CD4-positive, alpha-beta T cell (primary cell): ENCODE data around the gene IGFLR1. TPM values are rescaled to one million over a fixed set of nuclear protein-coding genes. Genes with fewer than 3 reads are reported as not detected.

Experiments
- ATAC-seq: fragments of 200-7000 bp; cut with Tn5 transposase; one replicate; pipeline ENCODE4 v1.10.0; 2022; ENCODE audit warnings: mild to moderate bottlenecking; ENCODE audit not compliant: poor library complexity
- CTCF ChIA-PET: fragments of 350-600 bp; sonication (Branson Sonifier 250); formaldehyde crosslinking; loops from one replicate; lab custom pipeline; 2021; ENCODE audit warnings: antibody characterized with exemption, inconsistent platforms; lab: Charles Lee
- POLR2A ChIA-PET: fragments of 350-600 bp; sonication (Branson Sonifier 250); formaldehyde crosslinking; loops from one replicate; lab custom pipeline; 2021; ENCODE audit warnings: antibody characterized with exemption, inconsistent platforms; lab: Charles Lee
- DNase-seq, 14 experiments: peaks; one replicate each; pipeline ENCODE4 v3.0.0-alpha.2; 2013 to 2020; ENCODE audit warnings: mixed read lengths in 2 of 14
- H3K27ac ChIP-seq, 2 donors: one replicate each; pipeline versions ENCODE4 v1.5.1 to v1.7.0; 2013; ENCODE audit warnings: low read length in 2 of 2, low read depth in 1 of 2, mild to moderate bottlenecking in 1 of 2
- H3K27me3 ChIP-seq, 2 experiments: 1 replicate in 1 of 2; 2 replicates in 1 of 2; pipeline versions ENCODE4 v1.6.1 to v1.7.0; 2013; ENCODE audit warnings: low read length in 2 of 2, control low read depth in 1 of 2, mild to moderate bottlenecking in 1 of 2, moderate library complexity in 1 of 2; ENCODE audit not compliant: insufficient read depth in 2 of 2, control insufficient read depth in 1 of 2
- H3K36me3 ChIP-seq: one replicate; pipeline ENCODE4 v1.6.1; 2013; ENCODE audit warnings: low read length, control low read depth; ENCODE audit not compliant: insufficient read depth
- H3K4me1 ChIP-seq: one replicate; pipeline ENCODE4 v1.6.1; 2013; ENCODE audit warnings: low read length, control low read depth; ENCODE audit not compliant: insufficient read depth
- H3K4me3 ChIP-seq: one replicate; pipeline ENCODE4 v1.5.1; 2013; ENCODE audit warnings: mild to moderate bottlenecking, low read length, moderate library complexity
- H3K9me3 ChIP-seq, 2 experiments: 1 replicate in 1 of 2; 2 replicates in 1 of 2; pipeline versions ENCODE4 v1.6.1 to v1.7.0; 2013; ENCODE audit warnings: low read length in 2 of 2, mild to moderate bottlenecking in 2 of 2, control low read depth in 1 of 2, moderate library complexity in 1 of 2; ENCODE audit not compliant: control insufficient read depth in 1 of 2, insufficient read depth in 1 of 2
- H3K27ac Mint-ChIP-seq: one replicate; pipeline ENCODE4 v1.8.0; 2020; ENCODE audit warnings: mixed read lengths
- H3K27me3 Mint-ChIP-seq: one replicate; pipeline ENCODE4 v1.8.0; 2021; ENCODE audit warnings: mixed read lengths
- H3K36me3 Mint-ChIP-seq: one replicate; pipeline ENCODE4 v1.8.0; 2021; ENCODE audit warnings: low read depth, mixed read lengths
- H3K4me1 Mint-ChIP-seq: one replicate; pipeline ENCODE4 v1.8.0; 2021; ENCODE audit warnings: low read depth, mixed read lengths
- H3K4me3 Mint-ChIP-seq: one replicate; pipeline ENCODE4 v1.8.0; 2020; ENCODE audit warnings: mild to moderate bottlenecking, mixed read lengths
- H3K9me3 Mint-ChIP-seq: one replicate; pipeline ENCODE4 v1.8.0; 2020; ENCODE audit warnings: mixed read lengths
- intact Hi-C, 2 experiments: fragments of 100-400 bp; cut with DNase I in 1 of 2; cut with micrococcal nuclease in 1 of 2; formaldehyde crosslinking; loops; one replicate each; pipeline versions ENCODE4 v1.15.1 to v1.9.0; 2023 to 2025; cut with DNase I, micrococcal nuclease
- total RNA-seq, 174 experiments: library from RNA in 2 of 174; stranded (reverse) in 2 of 174; gene quantifications; one replicate each; pipeline ENCODE4 v1.2.3 and lab custom pipeline; 2021 to 2026
- TF ChIP-seq, protein P1 (sequence below): fragments of 200-600 bp; IDR thresholded peaks from one replicate; pipeline ENCODE4 v1.8.0; 2022; ENCODE audit warnings: antibody characterized with exemption, mild to moderate bottlenecking

IGFLR1 gene
- total RNA-seq, 2 experiments from 2014 or later = 40.3 to 43.1 TPM

DNA sequence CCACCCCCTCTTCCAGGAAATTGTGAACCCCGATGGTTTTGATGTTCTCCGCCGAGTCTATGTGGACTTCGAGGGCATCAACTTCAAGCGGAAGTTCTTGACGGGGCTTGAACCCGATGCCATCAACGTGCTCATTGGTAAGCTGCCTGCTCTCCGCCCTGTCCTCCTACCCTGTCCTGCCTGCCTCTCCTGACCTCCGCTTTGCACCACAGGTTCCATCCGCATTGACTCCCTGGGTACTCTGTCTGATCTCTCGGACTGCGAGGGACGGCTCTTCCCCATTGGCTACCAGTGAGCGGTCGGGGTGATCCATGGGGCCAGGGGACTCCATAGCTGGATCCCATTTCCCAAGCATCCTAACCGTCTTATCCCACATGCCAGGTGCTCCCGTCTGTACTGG lies 11.9 kb downstream of the IGFLR1 start:
- no peak overlapping the region for H3K4me3 Mint-ChIP-seq
- Histone ChIP-seq H3K27ac (no peak overlapping the region), H3K9me3 (no peaks in the 10 kb centered on the region), H3K4me3 (no peak overlapping the region), H3K36me3 (peaks cover 94% of the 10 kb centered on the region), H3K4me1 (no peaks in the 10 kb centered on the region), H3K27me3 (no peaks in the 10 kb centered on the region)
- ChIA-PET CTCF (no interaction called here), POLR2A (interaction anchor here (1.8 kb wide), 1 partner anchor 10 kb away, joined by 5 read pairs; no protein-coding TSS in a partner anchor)
- H3K36me3 Mint-ChIP-seq = peaks cover 82% of the 10 kb centered on the region
- no peak for DNase-seq
- intact Hi-C loops = no loop called here
- H3K27ac Mint-ChIP-seq = no peak overlapping the region
- no peak for ATAC-seq
- H3K4me1 Mint-ChIP-seq = peaks cover 12% of the 10 kb centered on the region
- H3K9me3 Mint-ChIP-seq = no peaks in the 10 kb centered on the region
- no peaks in the 10 kb centered on the region for H3K27me3 Mint-ChIP-seq
- TF ChIP-seq, protein P1, sequence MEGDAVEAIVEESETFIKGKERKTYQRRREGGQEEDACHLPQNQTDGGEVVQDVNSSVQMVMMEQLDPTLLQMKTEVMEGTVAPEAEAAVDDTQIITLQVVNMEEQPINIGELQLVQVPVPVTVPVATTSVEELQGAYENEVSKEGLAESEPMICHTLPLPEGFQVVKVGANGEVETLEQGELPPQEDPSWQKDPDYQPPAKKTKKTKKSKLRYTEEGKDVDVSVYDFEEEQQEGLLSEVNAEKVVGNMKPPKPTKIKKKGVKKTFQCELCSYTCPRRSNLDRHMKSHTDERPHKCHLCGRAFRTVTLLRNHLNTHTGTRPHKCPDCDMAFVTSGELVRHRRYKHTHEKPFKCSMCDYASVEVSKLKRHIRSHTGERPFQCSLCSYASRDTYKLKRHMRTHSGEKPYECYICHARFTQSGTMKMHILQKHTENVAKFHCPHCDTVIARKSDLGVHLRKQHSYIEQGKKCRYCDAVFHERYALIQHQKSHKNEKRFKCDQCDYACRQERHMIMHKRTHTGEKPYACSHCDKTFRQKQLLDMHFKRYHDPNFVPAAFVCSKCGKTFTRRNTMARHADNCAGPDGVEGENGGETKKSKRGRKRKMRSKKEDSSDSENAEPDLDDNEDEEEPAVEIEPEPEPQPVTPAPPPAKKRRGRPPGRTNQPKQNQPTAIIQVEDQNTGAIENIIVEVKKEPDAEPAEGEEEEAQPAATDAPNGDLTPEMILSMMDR = no peak

DNA sequence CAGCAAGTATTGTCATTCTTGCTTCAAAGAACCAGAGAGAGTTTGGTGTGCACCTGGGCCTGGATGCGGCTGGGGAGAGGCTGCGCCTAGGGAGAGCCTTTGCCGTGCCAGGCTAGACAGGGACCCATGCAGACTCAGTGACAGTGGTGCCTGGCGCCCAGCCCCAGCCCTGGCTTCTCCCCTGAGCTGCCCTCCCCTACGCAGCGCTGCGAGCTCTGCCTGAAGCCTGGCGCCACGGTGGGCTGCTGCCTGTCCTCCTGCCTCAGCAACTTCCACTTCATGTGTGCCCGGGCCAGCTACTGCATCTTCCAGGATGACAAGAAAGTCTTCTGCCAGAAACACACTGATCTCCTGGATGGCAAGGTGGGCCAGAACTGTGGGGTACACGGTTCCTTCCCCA lies 12.5 kb downstream of the IGFLR1 start:
- Histone ChIP-seq H3K27me3 (no peaks in the 10 kb centered on the region), H3K4me1 (no peaks in the 10 kb centered on the region), H3K4me3 (no peak overlapping the region), H3K9me3 (no peaks in the 10 kb centered on the region), H3K27ac (no peak overlapping the region), H3K36me3 (peaks cover 94% of the 10 kb centered on the region)
- peaks cover 82% of the 10 kb centered on the region for H3K36me3 Mint-ChIP-seq
- ATAC-seq (no peak), DNase-seq (no peak)
- peaks cover 10% of the 10 kb centered on the region for H3K4me1 Mint-ChIP-seq
- H3K27ac Mint-ChIP-seq = no peak overlapping the region
- TF ChIP-seq, protein P1 = no peak
- no peak overlapping the region for H3K4me3 Mint-ChIP-seq
- CTCF ChIA-PET = no interaction called here
- no peaks in the 10 kb centered on the region for H3K9me3 Mint-ChIP-seq
- H3K27me3 Mint-ChIP-seq = no peaks in the 10 kb centered on the region
- POLR2A ChIA-PET = interaction anchor here (1.3 to 1.8 kb wide), 2 partner anchors 11 kb away, joined by 4 to 5 read pairs; no protein-coding TSS in a partner anchor
- intact Hi-C loops = no loop called here

DNA sequence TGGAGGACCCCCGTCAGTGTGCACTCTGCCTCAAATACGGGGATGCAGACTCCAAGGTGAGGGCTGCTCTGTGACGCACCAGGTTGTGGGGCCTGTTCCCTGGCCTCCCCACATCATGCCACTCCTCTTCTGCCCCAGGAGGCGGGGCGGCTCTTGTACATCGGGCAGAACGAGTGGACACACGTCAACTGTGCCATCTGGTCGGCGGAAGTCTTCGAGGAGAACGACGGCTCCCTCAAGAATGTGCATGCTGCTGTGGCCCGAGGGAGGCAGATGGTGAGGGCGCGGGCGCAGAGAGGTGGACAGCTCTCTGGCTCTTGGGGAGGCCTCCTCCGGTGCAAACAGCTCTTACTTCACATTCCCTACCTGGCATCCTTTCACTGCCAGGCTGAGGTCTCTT lies 13.2 kb downstream of the IGFLR1 start:
- Mint-ChIP-seq H3K27ac (no peak overlapping the region), H3K4me3 (no peak overlapping the region), H3K27me3 (no peaks in the 10 kb centered on the region), H3K4me1 (peaks cover 2% of the 10 kb centered on the region), H3K9me3 (no peaks in the 10 kb centered on the region), H3K36me3 (peaks cover 82% of the 10 kb centered on the region)
- intact Hi-C loops = no loop called here
- H3K9me3 ChIP-seq = no peaks in the 10 kb centered on the region
- no peaks in the 10 kb centered on the region for H3K27me3 ChIP-seq
- H3K27ac ChIP-seq = no peak overlapping the region
- H3K4me1 ChIP-seq = no peaks in the 10 kb centered on the region
- no peak overlapping the region for H3K4me3 ChIP-seq
- ATAC-seq (no peak), DNase-seq (no peak)
- peaks cover 98% of the 10 kb centered on the region for H3K36me3 ChIP-seq
- TF ChIP-seq, protein P1 = no peak
- ChIA-PET POLR2A (interaction anchor here (1.3 kb wide), 1 partner anchor 11 kb away, joined by 4 read pairs; no protein-coding TSS in a partner anchor), CTCF (no interaction called here)
